Stromal cell of bone marrow (primary cell): Measurements from ENCODE around the gene SLC2A13.
A peak's percentile ranks its signal among the peaks of the same experiment; 100 is the strongest.
"Not testable (repeated sequence)": the region's sequence is repeated elsewhere in the genome, so short reads cannot be mapped to it uniquely, and the experiment has no call there.

ENCODE experiments used
- DNase-seq: peaks from one replicate; pipeline ENCODE4 v3.0.0-alpha.2; 2012; ENCODE audit warnings: low read depth

Gene SLC2A13

DNA sequence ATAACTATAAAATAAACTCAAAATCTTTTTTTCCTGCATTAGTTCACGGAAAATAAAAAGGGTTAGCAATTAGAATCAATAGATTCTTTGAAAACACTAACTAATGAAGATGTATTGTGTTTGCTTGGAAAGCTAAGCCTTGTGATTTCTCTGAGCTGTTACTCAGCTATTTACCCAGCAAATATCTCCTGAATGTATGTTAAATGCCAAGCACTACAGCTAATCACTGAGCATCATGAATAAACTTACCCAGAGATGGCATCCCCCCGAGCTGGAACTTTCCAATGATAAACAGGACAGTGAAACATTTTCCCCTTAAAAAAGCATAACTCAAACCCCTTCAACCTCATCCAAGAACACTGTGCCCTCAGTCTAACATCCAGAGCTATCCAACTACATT, 71.2 kb downstream of the SLC2A13 start:
- no peak for DNase-seq

DNA sequence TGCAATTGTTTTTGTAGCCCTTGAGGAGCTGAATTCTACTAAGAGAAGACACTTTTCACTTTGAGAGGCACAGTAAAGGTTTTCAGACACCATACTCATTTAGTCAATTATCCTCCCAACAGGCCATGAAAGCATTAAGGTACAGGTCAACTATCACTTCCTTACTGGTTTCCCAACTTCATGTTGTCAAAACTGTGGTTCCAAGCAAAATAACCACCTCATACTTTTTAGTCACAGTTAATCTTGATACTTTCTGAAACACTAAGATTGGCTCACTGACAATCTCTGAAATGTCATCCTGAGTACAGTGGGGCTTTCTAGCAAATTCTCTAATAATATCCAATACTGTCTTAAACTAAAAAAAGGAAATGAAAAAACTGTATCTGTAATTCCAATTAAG, 71.7 kb downstream of the SLC2A13 start:
- no peak for DNase-seq

DNA sequence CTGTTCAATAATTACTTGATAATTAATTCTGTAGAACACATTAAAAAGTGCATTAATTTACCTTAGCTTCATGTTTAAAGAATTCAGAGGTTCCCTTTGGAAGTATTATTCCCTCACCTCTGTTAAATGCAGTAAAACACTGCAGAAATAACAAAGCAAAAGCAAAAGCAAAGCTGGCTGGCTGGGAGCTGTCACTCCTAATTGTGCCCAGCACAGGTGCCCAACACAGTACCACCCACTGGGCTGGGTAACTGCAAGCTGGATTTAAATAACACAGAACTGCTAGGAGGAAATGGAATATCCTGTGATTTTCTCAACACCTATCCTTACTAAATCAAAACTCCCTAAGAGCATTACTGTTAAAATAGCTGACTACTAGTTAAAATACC, 72.6 kb downstream of the SLC2A13 start:
- DNase-seq = no peak

DNA sequence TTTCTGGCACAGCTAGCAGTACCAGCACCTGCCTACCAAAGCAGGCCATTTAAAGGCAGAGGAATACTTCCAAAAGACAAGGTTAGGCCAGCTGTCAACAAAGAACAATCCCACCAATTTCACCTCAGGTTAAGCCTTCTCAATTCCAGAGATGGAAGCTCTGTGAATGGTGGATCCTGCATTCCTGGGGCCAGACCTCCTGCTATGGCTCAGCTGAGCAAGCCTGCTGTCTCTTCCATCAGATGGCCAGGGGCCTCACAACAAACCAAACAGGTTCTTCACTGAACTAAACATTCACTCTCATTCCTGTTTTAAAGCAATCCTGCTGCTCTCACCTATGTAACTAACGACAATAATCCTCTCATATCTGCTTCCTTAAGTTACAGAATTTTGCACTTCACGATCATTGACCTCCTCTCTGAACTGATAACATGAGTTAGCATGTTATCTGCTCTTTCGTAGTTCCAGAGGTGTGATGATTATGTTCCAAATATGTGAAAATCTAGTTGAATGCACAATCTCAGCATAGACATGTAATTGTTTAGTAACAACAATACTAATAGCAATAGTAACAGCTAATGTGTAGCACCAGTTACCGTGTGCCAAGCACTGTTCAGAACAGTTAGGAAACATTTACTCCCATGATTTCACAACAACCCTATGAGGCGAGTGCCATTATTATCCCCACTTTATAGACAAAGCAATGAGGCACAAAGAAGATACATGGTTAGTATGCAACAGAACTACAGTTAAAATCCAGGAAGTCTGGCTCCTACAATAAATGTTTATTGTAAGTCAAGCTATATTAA, 73.2 kb downstream of the SLC2A13 start:
- DNase-seq = no peak

DNA sequence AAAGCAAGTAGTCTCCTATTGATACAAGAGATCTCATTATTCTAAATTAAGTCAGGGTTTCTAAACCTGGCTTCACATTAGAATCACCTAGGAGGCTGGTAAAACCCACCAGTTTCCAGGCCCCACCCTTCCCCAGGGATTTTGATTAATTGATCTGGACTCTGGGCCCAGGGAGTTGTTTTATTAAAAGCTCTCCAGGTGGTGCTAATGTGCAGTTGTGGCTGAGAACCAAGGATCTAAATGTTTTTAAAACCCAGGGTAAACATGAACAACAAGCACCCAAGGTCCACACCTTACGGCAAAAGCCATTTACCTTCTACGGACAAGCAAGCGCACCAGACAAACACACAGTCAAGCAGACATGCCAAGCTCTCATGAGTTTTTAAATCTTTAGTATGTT, 73.9 kb downstream of the SLC2A13 start:
- no peak for DNase-seq

DNA sequence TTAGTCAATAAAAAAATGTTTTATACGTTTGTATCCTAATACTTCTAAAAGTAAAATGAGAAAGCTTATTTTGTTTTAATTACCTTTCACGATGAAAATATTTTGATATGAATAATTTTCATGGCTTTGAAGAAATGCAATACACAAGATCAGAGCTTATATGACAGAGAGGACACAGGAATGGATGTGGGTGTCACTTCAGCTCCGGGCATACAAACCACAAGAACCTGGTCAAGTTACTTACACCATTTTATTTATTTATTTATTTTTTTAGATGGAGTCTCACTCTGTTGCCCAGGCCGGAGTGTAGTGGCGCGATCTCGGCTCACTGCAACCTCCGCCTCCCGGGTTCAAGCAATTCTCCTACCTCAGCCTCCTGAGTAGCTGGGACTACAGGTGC, 74.9 kb downstream of the SLC2A13 start:
- DNase-seq = not testable (repeated sequence)

DNA sequence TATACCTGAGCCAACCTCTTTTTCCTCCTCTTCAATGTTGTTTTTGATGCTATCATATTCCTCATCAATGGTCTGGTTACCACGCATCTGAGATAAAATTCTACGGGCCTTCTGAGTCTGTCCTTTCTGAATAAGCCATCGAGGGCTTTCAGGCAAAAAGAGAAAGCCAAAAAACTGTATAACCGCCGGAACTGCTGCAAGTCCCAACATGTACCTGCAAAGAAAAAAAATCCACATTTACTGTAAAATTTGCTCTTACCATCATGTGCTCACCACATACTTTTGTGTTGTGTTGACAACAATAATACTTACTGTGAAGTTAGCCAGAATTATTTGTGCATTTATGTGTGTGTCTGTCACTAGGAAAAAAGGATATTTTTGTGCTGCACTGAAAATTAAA, 77.6 kb downstream of the SLC2A13 start:
- DNase-seq = no peak

DNA sequence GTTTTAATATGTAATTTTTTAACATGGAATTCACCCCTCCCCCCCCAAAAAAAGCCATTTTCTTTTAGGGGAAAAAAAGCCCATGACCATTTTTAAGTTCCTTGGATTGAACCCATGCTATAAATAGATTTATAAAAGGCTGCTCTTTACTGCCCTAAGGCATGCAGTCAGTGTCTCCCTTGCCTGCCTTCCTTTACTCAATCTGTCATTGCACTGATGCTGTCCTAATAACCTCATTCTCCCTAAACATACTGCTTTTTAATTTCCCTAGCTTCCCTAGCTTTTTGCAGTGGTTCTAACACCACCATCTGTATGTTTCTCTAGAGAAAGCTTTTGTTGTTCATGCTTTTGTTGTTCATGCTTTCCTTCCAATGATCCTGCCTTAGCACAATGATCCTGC, 83.0 kb downstream of the SLC2A13 start:
- no peak for DNase-seq

DNA sequence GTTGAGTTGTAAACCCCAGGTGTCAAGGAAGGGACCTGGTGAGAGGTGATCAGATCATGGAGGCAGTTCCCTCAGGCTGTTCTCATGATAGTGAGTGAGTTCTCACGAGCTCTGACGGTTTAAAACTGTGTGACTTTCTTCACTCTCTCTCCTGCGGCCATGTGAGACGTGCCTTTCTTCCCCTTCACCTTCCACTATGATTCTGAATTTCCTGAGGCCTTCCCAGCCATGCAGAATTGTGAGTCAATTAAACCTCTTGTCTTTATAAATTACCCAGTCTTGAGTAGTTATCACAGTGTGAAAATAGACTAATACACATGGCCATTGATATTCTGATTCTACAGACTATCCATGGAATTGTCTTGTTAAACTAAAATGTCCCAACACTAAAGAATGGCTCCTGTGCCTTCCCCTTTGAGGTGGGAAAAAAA, 85.6 kb downstream of the SLC2A13 start:
- no peak for DNase-seq

DNA sequence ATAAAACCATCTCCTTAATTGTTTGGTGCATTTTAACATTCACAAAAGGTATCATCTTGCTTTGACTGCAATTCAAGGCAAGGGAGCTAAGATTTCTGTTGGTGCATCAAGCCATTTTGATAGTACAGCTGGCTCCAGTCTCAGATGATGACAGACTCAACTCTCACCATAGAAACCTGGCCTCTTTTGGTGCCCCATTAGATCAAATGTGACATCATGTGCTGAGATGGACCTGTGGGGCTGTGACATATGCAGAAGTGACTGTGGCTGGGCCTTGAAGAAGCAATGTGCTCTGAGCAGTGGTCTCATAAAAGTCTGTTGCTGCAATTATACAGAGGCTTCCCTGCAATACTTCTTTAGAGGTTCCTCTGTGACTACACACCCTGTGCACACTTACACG, 88.4 kb downstream of the SLC2A13 start:
- DNase-seq = no peak

DNA sequence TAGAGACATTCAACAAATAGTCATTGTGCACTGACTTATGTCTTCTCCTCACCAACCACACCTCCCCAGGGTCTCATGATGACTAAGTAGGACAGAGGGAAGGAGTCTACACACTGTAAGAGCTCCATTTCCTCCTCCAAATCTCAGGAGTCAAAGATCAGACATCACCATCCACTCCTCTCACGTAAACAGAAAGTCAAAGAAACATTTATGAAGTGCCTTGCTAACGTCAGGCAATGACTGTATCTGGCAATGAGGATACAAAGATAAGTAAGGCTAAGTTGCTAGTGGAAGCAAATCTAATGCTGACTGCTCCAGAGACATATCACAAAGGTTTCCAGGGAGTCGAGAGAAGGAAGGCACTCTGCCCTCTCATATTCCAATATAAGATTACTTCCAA, 88.9 kb downstream of the SLC2A13 start:
- DNase-seq = peak; percentile 86

DNA sequence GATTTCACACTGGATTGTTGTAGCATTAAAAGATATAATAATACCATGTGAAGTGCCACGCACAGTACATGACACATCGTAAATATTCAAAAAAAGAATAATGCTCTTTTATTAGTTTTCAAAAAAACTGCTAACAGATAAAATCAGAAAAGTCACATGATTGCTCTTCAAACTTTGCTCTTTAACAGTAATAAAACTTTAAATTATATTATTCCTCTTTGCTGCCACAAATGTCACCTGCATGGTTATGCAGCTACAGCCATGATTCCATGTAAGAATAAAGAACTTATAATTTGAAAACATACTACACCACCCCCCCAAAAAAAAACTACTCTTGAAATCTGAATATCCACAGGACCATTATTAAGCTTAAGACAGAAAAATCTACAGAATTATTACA, 90.0 kb downstream of the SLC2A13 start:
- no peak for DNase-seq

DNA sequence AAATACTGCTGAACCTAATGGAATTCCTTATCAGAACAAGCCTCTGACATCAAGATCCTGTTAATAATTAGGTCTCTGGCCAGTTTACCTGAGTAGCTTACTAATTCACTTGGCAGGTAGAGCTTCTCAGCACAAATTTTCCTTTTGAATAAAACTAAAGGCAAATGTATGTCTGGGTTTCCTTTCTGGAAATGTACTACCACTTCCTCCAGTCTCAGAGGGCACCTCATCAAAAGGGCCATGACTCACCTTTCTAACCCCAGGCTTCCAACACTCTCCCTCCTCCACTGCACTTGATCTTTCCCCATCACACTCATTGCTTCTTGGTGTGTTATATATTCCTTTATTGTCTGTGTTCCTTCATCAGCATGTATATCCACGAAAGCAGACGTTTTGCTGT, 90.5 kb downstream of the SLC2A13 start:
- DNase-seq = no peak

DNA sequence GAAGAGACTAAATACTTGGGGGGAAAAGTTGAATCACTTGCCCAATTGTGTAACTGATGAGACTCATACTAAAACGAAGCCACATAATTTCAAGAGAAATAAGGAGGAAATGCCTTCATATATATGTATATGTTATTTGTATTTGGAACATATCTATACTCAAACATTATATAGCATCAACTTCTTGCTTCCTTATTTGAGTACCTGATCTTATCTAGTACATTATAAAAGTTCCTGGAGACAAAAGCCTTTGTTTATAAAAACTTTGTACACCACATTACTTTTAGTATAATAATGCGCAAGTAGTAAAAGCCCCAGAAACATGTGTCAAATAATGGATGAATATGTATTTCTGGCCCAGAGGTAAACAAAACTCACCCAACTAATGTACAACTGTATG, 92.0 kb downstream of the SLC2A13 start:
- DNase-seq = no peak

DNA sequence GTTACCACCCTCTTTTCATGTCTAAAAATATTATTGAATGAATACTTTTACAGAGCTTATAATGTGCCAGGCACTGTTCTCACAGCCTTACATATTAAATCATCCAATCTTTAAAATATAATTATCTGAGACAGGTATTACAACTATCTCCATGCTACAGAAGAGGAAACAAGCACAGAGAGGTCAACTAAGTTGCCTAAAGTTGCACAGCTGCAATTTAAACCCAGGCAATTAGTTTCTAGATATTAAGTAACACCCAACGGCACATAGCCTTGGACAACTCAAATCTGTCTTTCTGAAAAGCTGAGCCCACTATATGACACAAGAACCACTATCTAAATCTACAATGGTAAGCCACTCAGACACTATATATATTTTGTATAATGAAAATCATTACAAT, 92.6 kb downstream of the SLC2A13 start:
- no peak for DNase-seq

DNA sequence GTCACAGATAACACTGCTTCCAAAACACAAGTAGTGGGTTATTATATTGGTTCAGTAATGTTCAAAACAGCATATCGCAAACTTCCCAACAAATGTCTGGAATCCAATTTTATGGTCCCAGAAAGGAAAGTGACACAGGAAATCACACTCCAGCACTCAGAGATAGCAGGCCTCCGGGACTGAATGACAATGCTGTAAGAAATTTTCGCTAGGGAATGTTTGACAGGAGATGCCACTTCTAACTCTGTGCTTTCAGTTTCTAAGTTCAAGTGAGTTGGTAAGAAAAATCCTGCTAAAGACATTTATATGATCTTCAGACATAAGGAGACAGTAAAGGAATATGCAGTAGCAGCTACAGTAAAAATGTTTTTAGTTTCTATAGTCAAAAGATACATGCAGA, 93.2 kb downstream of the SLC2A13 start:
- no peak for DNase-seq

DNA sequence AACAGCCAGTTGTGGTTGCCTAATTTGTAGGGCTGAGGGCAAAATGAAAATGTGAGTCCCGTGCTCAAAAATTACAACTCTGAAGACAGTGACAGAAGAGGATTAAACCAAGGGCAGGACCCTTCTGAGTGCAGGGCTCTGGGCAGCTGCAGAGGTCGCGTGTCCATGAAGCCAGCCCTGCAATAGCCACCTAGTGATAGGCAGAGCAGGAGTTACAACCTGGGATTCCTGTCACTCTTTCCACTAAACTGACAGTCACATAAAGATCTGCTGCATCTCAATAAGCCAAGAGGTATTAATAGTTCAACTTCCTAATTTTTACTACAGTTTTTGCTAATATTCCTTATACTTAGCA, 94.1 kb downstream of the SLC2A13 start:
- DNase-seq = no peak

DNA sequence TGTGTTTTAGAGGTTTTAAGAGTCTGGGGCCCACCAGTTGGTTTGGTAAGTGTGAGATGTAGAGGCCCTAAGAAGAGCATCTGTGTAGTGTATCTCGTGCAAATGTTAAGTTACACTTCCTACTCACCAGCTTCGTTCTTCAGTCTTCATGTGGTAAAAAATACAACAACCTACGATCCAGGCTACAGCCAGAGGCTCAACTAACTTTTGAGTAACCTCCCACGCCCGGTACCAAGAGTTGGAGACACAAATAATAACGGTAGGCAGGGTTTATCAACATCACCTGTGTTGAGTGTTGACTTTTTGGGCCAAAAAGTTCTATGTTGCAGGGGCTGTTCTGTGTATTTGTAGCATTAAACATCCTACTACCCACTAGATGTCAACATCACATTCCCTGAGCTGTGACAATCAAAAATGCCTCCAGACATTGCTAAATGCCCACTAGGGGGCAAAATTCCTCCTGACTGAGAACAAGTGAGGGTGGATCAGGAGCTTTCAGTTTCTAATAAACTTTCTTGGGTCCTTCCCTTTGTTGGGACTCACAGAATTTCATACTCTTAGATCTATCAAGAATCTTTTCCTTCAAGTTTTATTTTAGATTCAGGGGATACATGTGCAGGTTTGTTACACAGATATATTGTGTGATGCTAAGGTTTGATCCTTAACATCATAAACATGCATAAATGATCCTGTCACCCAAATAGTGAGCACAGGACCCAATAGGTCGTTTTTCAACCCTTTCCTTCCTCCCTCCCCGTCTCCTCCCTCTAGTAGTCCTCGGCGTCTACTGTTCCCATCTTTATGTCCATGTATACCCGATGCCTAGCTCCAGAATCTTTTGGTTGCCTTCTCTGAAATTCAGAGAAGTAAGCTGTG, 94.7 kb downstream of the SLC2A13 start:
- peak; percentile 78 for DNase-seq

DNA sequence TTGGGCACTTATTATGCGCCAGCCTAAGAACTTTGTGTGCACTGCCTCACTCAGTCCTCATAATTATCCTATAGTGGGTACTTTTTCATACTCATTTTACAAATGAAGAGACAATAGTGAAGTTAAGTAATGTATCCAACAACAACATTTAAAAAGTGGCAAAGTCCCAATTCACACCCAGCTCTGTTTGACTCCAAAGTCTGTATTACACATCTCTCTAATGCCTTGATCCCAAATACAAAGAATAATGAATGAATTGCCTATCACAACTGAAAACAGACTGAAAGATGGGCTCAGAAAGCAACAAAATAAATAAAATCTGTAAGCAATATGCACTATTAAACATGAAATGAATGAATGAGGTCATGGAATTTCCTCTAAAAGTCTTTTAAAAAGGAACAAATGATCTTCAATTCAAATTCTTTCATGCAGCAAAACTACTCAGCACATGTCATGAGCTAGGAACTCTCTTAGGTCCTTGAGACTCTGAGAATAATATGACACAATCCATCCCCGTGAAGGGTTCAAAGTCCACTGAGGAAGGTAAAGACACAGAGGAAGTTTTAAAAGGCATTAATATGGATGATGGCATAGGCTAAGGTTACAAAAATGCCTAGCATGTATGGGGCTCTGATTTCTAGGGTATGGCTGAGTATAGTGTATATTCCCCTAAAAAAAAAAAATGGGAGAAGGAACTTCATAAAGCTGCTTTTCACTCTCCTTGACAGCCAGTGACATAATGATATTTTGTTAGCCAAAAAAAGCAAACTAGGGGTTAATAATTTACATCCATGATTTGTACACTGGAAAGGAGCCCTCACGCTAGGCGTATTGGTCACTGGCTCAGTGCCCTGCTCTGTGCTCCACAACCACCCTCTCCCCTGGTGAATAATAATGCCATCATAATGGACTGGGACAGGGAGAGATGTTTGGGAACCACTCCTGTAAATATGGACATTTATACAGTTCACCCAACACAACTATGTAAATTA, 103.4 kb downstream of the SLC2A13 start:
- DNase-seq = no peak

DNA sequence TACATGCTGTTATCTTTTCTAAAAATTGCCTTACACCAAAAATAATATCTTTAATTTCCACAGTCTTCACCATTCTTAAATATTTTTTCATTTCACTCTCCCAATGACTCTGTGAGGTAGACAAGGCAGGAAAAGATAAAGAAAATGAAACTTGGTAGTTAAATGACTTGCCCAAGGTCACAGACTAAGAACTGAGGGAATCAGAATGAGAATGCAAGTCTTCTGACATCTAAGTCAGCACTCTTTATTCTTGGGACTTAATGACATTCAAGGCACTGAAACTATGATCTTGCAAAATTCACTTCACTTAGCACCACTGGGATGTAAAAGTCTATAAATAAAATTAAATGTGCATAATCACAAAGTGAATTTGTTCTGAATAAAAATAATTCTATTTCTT, 104.5 kb downstream of the SLC2A13 start:
- DNase-seq = no peak

DNA sequence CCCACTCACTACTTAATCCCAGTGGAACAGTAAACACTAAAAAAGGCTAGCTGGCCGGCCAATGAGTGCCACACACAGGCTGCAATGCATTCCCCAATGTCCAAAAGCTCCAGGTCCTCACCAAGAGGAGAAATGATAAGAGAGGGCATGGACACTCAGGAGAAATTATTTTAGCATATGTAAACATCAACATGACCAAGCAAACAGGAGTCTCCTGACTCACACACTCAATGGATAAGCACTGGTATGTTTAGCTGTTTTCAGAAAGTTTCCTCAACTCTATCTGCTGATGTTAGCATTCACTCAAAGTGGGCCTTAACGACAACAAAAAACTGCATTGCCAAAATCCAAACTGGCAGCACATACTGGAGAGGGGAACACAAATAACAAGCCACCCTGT, 105.0 kb downstream of the SLC2A13 start:
- DNase-seq = no peak

DNA sequence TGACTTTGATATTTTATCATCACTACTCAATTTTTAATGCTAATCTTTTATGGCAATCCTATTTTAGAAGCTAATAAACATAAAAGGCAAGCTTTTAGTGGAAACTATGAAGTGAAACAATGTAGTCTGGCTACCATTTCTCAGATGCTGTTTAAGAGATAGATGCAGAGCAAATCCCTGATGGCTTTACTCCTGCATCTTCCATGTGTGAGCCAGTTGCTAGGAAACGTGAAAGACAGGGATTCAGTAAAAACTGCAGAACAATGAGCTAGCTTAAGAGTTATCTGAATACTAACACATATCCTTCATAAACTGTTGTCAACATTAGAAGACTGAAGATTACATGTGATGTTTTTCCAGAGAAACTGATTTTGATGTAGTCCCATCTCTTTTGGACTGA, 112.6 kb downstream of the SLC2A13 start:
- no peak for DNase-seq
